22Rv1 (cell line): Measurements from ENCODE around the gene CTBP2.

Source experiments
- H3K27ac ChIP-seq: fragments of 450-650 bp; 2 replicates; pipeline ENCODE4 v1.5.1; 2017
- CTCF ChIP-seq: fragments of 450-650 bp; IDR thresholded peaks from 2 replicates; pipeline ENCODE4 v1.5.1; 2017; ENCODE audit warnings: mild to moderate bottlenecking
- ZFX ChIP-seq: fragments of 450-650 bp; IDR thresholded peaks from 2 replicates; pipeline ENCODE4 v1.6.1; 2017; ENCODE audit warnings: antibody characterized with exemption, borderline replicate concordance

The CTBP2 gene

GRCh38 chr10:125114761-125115391, 45.5 kb downstream of the CTBP2 start:
- H3K27ac ChIP-seq = no peak overlapping the region
- TF ChIP-seq ZFX (no peak), CTCF (no peak)

- no peak overlapping the region for H3K27ac ChIP-seq
- TF ChIP-seq CTCF = no peak
Measured at GRCh38 chr10:125113691-125114371, 46.5 kb downstream of the CTBP2 start.

- TF ChIP-seq ZFX = no peak
- no peak for TF ChIP-seq CTCF
- no peak overlapping the region for H3K27ac ChIP-seq
Measured at GRCh38 chr10:125112697-125113494, 47.5 kb downstream of the CTBP2 start.

GRCh38 chr10:125111118-125111727, 49.1 kb downstream of the CTBP2 start:
- TF ChIP-seq CTCF = no peak
- TF ChIP-seq ZFX = no peak
- H3K27ac ChIP-seq = no peak overlapping the region

- TF ChIP-seq CTCF (no peak), ZFX (no peak)
- no peak overlapping the region for H3K27ac ChIP-seq
Measured at GRCh38 chr10:125107965-125108580, 52.3 kb downstream of the CTBP2 start.

GRCh38 chr10:125107166-125107949, 53.0 kb downstream of the CTBP2 start:
- TF ChIP-seq ZFX (no peak), CTCF (no peak)
- no peak overlapping the region for H3K27ac ChIP-seq
